HL-60 (cell line): ENCODE measurements around the gene CPPED1.

Experiments
- POLR2AphosphoS5 ChIP-seq: IDR thresholded peaks from 2 replicates; pipeline ENCODE4 v1.6.1; 2012; ENCODE audit warnings: low read depth
- TF ChIP-seq, protein P1 (sequence below): IDR thresholded peaks from one replicate; pipeline ENCODE4 v1.5.1; 2011; ENCODE audit warnings: low read length, control low read depth, inconsistent platforms; ENCODE audit not compliant: insufficient read depth

DNA sequence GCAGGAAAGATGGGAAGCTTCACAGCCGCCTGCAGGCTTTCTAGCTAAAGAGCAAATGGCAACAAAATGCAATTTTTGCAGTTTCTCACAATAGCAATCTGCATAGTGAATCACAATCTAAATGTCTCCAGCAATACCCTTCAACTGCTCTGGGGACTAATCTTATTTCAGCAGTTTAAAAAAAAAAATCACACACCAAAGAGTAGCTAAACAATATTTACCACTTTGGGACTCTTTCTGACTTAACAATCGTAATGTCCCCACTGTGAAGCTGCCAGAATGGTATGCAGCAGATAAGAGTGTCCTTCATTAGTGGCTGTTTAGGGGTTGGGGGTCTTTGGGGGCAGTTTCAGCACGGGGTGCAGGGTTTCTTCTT, 9.8 kb downstream of the CPPED1 start:
- no peak for TF ChIP-seq POLR2AphosphoS5
- TF ChIP-seq, protein P1, sequence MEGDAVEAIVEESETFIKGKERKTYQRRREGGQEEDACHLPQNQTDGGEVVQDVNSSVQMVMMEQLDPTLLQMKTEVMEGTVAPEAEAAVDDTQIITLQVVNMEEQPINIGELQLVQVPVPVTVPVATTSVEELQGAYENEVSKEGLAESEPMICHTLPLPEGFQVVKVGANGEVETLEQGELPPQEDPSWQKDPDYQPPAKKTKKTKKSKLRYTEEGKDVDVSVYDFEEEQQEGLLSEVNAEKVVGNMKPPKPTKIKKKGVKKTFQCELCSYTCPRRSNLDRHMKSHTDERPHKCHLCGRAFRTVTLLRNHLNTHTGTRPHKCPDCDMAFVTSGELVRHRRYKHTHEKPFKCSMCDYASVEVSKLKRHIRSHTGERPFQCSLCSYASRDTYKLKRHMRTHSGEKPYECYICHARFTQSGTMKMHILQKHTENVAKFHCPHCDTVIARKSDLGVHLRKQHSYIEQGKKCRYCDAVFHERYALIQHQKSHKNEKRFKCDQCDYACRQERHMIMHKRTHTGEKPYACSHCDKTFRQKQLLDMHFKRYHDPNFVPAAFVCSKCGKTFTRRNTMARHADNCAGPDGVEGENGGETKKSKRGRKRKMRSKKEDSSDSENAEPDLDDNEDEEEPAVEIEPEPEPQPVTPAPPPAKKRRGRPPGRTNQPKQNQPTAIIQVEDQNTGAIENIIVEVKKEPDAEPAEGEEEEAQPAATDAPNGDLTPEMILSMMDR = no peak
